Left cardiac atrium (tissue), 4 donors: ENCODE measurements around the gene TFIP11. TPM values are rescaled to one million over a fixed set of nuclear protein-coding genes. Genes with fewer than 3 reads are reported as not detected.
A peak's percentile ranks its signal among the peaks of the same experiment; 100 is the strongest.

Experiments used
- ATAC-seq, 2 donors: fragments of 200-7000 bp; cut with Tn5 transposase; one replicate each; pipeline ENCODE4 v1.9.1; 2020; ENCODE audit warnings: mild to moderate bottlenecking in 2 of 2, moderate library complexity in 2 of 2
- DNase-seq: peaks from one replicate; pipeline ENCODE4 v3.0.0-alpha.2; 2020
- intact Hi-C, 2 donors: fragments of 100-400 bp; cut with DNase I; formaldehyde crosslinking; loops; one replicate each; pipeline versions ENCODE4 v1.14.1 to v1.15.1; 2022 to 2023
- total RNA-seq, 2 donors: library from RNA; stranded (reverse); fragmentation: NEBNext Ultra II Directional; extraction: Animal tissue kit (Norgen Biotek cat#: 25700); gene quantifications; one replicate each; pipeline ENCODE4 v1.2.1, GENCODE V29; 2021
- donor health status: DM: no; HTN: yes; CAD: no.
- donor health status: DM: no; HTN: yes; CAD: no; lungs with severe emphysema.
- donor health status: DM: yes; HTN: yes; CAD: no.
- donor health status: Dilated cardiomyopathy.

Gene TFIP11
- total RNA-seq, 2 donors from 2014 or later, result 19.9 to 20.4 TPM

DNA sequence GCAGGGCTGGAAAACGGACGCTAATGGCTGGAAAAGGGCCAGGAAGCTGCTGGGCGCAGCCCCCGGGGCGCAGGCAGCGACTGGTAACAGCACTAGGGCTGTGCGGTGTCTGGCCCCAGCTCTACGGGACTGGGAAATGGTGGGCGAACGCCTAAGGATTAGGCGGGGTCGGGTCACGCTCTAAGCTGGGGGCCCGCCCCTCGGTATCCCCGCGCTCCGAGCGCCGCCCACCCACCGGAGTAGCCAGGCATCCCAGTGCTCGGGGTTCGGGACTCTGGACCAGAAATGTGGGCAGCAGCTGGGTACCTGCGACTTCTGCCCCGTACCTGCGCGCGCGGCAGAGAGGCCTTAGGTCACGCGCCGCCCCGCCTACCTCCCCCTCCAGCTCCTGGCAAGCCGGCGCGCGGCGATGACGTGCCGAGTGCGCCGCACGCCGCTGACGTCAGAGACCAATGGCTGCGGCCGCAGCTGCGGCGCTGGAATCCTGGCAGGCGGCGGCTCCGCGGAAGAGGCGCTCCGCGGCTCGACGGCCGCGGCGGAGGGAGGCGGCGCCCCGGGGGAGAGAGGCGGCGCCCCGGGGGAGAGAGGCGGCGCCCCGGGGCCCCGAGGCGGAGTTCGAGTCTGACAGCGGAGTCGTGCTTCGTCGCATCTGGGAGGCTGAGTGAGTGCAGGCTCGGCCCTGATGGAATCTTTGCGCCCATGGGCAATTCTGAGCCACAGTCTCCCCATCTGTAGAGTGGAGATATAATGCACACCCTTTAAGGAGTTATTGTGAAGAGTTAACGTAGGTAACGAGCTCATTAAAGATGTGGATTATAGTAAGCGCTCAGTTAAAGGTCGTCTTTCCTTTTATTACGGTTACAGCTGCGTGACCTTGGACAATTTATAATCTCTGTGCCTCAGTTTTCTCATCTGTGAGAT, 28.6 kb downstream of the TFIP11 start, which contains the start of the genes HPS4 and SRRD:
TSS of gene HPS4 (minus strand) at position 345 of the 921 bp plus-strand sequence. CDS start 2,021 bp downstream, outside the sequence.
TSS of gene SRRD (plus strand) at position 439 of the 921 bp plus-strand sequence. CDS start at position 453, 14 bp downstream.
- peak; percentile 95 for ATAC-seq

DNA sequence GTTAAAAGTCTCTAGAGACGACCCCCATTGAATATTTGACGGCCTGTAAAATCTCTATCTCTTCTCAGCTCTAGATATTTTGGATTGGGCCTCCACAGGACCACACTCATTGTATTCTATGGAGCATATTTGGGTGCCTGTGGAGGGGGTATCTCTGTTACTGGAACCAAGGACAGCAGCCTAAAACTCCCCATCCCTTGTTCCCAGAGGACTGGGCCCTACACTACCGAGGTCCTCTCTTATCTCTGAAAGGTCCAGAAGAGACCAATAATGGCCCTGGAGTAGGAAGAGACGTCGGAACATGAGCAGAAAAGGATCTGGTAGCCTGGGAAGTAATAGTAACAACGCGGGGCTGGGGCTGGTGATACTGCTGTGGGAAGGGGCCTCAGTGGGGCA, 29.2 kb downstream of the TFIP11 start:
- DNase-seq (no peak), ATAC-seq (peak in 1 of 2 donors; percentile 8)
- intact Hi-C loops, result no loop called here

More for the DNA sequence above, 28.6 kb downstream of the TFIP11 start, which contains the start of the genes HPS4 and SRRD:
- intact Hi-C loops, result no loop called here
- DNase-seq, result peak; percentile 90

GRCh38 chr22:26482161-26482560, 30.1 kb downstream of the TFIP11 start:
- intact Hi-C loops, result no loop called here
- DNase-seq, result no peak
- no peak for ATAC-seq

DNA sequence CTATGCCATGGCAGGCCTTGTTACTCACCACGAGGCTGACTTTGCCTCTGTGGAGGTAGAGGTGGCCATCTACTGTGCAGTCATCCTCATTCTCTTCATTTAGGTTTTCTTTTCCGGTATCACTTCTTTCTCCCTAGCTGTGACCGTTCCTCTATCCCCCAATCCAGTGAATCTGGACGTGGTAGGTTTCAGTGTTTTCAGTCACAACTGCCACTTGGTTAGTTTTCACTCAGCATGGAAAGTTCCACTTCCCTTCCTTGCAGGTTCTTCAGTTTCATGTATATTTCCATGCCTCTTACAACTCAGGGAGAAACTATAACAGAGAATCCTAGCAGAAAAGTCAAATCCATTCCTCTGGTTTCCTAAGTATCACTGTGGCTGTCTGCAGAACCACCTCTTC, 30.6 kb downstream of the TFIP11 start:
- DNase-seq, result no peak
- intact Hi-C loops, result no loop called here
- no peak for ATAC-seq

- intact Hi-C loops, result no loop called here
- DNase-seq, result no peak
- ATAC-seq, result no peak
Measured at GRCh38 chr22:26481112-26481693, 31.1 kb downstream of the TFIP11 start.

- intact Hi-C loops, result no loop called here
- DNase-seq, result no peak
- ATAC-seq, result no peak
Measured at GRCh38 chr22:26480611-26480932, 31.7 kb downstream of the TFIP11 start.

- intact Hi-C loops, result no loop called here
- ATAC-seq (no peak), DNase-seq (no peak)
Measured at GRCh38 chr22:26479792-26480610, 32.3 kb downstream of the TFIP11 start.

DNA sequence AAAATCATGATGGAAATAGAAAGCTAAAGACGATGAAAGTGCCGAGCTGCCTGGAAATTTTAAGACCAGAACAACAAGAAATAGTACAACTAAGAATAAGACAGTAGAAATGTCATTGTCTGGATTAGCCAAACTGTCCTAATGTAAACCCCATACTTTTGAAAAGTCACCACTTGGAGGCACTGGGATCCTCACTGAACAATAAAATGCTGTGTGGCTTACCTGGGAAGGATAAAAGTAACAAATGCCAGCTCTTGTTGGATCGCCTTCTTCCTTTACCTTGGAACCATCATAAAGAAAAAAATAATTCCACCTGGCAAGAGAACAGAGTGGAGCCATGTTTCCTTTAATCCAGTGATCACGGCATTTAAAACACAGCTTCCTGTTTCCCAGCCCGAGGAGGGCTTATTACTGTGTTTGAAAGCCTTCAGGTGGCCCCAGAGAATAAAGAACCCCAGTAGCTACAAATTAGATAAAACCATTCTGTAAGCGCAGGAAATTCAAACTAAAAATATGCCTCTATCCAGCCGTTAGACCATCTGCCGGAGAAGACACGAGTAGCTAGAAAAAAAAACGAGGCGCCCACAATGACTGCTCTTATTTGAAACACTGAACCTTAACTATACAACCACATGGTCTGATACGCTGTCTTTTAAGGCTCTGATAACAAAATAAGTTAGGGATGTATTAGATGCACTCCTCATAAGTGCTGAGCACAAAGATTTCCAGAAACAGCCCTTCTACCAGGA, 33.1 kb downstream of the TFIP11 start:
- intact Hi-C loops, result no loop called here
- ATAC-seq, result no peak
- no peak for DNase-seq

DNA sequence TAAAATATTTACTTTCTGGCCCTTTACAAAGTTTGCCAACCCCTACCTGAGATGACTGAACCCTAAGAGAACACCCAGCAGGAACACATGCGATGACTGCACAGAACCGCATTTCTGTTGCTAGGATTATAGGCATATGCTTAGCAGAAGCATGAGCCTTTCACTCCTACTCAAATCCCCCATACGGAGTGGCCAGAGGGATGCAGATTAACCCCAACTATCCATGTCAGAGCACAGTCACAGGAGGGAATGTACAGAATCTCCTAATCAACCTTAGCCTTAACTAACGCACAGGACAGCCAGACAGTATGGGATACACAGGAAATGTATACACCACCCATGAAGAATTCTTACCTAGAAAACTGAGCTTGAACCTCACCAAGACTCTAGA, 34.9 kb downstream of the TFIP11 start:
- DNase-seq, result no peak
- no peak for ATAC-seq
- intact Hi-C loops, result no loop called here

DNA sequence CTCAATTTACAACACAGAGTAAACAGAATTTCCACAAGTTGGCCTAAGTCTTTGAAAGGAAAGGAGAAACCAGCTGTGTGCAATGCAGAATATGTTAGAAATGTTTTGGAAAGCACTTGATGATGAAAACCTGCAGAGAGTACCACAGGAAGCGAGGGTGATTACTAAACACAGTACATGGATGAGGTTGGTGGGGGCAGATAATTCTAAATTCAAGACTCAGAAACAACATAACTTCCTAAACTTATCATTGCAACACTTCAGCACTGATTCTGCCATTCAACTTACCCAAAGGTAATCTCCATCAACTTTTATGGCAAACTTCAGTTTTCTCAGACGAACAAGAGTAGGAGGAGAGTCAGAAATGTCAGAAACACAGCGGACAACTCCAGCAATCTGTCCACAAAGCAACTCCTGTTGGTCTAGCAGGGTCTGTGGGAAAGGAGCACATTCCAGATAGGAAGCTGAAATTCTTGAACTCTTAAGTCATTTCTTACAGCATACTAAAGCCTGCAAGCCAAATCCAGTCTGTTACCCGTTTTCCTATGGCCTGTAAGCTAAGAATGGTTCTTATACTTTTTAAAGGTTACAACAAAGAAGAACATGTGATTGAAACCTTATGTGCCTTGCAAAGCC, 35.5 kb downstream of the TFIP11 start:
- ATAC-seq, result no peak
- intact Hi-C loops, result no loop called here
- DNase-seq, result no peak

DNA sequence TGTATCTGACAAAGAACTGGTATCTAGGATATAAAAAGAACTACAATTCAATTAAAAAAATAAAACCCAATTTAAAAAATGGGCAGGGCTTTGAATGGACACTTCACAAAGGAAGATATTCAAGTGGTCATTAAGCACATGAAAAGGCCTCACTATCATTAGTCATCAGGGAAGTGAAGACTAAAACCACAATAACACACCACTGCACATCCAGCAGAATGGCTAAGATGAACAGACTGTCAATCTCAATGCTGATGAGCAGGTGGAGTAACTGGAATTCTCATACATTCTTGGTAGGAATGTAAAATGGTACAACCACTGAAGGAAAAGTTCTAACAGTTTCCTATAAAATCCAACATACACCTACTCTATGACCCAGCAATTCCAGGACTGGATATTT, 37.6 kb downstream of the TFIP11 start:
- ATAC-seq, result no peak
- DNase-seq, result no peak
- intact Hi-C loops, result no loop called here

DNA sequence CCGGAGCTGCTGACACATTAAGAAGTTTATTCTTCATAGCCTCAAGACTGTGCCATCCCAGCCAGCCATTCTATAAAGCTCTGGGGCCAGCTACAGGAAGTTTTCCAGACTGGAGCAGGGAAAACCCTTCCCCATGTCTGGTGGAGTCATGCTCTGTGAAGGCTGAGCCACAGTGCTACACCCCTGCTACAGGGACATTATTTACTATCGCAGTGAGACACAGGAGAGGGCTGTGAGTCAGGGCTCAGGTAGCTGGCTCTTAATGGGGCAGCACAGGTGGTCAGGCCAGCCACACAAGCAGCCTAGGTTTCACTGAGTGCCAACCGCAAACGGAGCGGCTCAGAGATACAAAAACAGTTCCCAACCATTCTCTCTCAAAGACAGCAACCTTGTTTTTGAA, 40.8 kb downstream of the TFIP11 start:
- DNase-seq (no peak), ATAC-seq (peak in 1 of 2 donors; percentile 45)
- intact Hi-C loops, result no loop called here

GRCh38 chr22:26470807-26471206, 41.5 kb downstream of the TFIP11 start:
- intact Hi-C loops, result no loop called here
- ATAC-seq (no peak), DNase-seq (no peak)

- intact Hi-C loops, result no loop called here
- no peak for ATAC-seq
- DNase-seq, result no peak
Measured at GRCh38 chr22:26466196-26466595, 46.1 kb downstream of the TFIP11 start.

- DNase-seq (no peak), ATAC-seq (peak; percentile 38 to 67)
- intact Hi-C loops, result loop anchor here in 1 of 2 donors (5.0 kb wide), 1 partner anchor 67 kb away; no protein-coding TSS in a partner anchor
Measured at GRCh38 chr22:26464312-26464711, 48.0 kb downstream of the TFIP11 start.

GRCh38 chr22:26463688-26464087, 48.6 kb downstream of the TFIP11 start:
- intact Hi-C loops, result loop anchor here in 1 of 2 donors (5.0 kb wide), 1 partner anchor 66 kb away; no protein-coding TSS in a partner anchor
- no peak for DNase-seq
- no peak for ATAC-seq

DNA sequence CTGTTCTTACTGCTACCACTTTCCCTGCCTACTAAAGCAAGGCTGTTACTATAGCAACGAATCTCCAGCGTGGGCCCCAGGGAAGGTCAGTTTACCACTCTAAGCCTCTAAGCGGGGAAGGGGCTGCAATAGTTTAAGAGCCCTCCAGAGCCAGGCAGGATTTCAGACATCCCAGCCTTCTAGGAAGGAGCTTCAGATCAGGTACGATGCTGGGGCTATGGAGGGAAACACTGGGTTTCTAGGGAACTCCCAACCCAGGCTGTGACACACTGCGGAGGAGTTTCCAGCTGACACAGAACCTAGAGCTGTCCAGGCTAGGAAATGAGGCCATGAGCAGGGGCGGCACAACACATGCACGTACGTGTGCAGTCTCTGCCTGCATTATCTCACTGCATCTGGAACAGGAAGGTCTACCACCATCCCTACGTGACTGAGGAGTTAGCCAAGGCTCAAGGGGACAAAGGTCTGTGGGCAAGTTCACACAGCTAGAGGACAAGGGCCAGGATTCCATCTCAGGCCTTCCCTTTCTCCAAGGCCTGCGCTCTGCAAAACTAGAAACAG, 49.1 kb downstream of the TFIP11 start:
- intact Hi-C loops, result loop anchor here in 1 of 2 donors (5.0 kb wide), 1 partner anchor 66 kb away; no protein-coding TSS in a partner anchor
- DNase-seq (no peak), ATAC-seq (no peak)

GRCh38 chr22:26462641-26463040, 49.6 kb downstream of the TFIP11 start:
- intact Hi-C loops, result loop anchor here in 1 of 2 donors (5.0 kb wide), 1 partner anchor 65 kb away; no protein-coding TSS in a partner anchor
- ATAC-seq (no peak), DNase-seq (no peak)
